ENCODE results near the gene POM121. TPM values are rescaled to one million over a fixed set of nuclear protein-coding genes. Genes with fewer than 3 reads are reported as not detected.
"Not testable (repeated sequence)": the region's sequence is repeated elsewhere in the genome, so short reads cannot be mapped to it uniquely, and the experiment has no call there.

POM121 gene
- polyA plus RNA-seq, 1 of the 3 experiments (the other 2 are of a cell fraction) = 14.0 TPM

- H3K9ac ChIP-seq; H3K4me1 ChIP-seq (ENCODE audit: control insufficient read depth in 1 of 2, insufficient read depth in 2 of 2, low read depth in 1 of 2, low read length in 1 of 2); H3K9me3 ChIP-seq; H4K20me1 ChIP-seq (ENCODE audit: insufficient read depth); POLR2A ChIA-PET; H2AFZ ChIP-seq (ENCODE audit: low read depth); H3K4me2 ChIP-seq; H3K9me2 ChIP-seq; H3K27ac ChIP-seq (ENCODE audit: low read depth in 2 of 2, low read length in 1 of 2); H3K27me3 ChIP-seq (ENCODE audit: insufficient read depth); H3K4me3 ChIP-seq (ENCODE audit: low read depth in 2 of 2, low read length in 1 of 2): not testable (repeated sequence)
- Histone ChIP-seq H3K79me2 (ENCODE audit: insufficient read depth) (peaks cover 59% of the 10 kb centered on the region), H3F3A (replicated peaks; ENCODE audit: insufficient read depth) (peaks cover 11% of the 10 kb centered on the region), H3K36me3 (replicated peaks in 1 of 2; ENCODE audit: control insufficient read depth in 1 of 2, insufficient read depth in 2 of 2, low read length in 1 of 2) (peaks cover 6 to 16% of the 10 kb centered on the region in 2 experiments)
- peak; percentile 59 for DNase-seq
- WGBS (ENCODE audit: low lambda C conversion rate) = 66% methylated on average over 9 of the region's 9 CpGs
- CTCF ChIA-PET = interaction anchor here (0.6 to 1.8 kb wide), 11 partner anchors 12 to 156 kb away, joined by 3 to 13 read pairs (median 7); no protein-coding TSS in a partner anchor
- peak; percentile 69 for TF ChIP-seq RAD21 (IDR thresholded peaks at IDR 0.05; ENCODE audit: low read length)
- TF ChIP-seq, protein P1, sequence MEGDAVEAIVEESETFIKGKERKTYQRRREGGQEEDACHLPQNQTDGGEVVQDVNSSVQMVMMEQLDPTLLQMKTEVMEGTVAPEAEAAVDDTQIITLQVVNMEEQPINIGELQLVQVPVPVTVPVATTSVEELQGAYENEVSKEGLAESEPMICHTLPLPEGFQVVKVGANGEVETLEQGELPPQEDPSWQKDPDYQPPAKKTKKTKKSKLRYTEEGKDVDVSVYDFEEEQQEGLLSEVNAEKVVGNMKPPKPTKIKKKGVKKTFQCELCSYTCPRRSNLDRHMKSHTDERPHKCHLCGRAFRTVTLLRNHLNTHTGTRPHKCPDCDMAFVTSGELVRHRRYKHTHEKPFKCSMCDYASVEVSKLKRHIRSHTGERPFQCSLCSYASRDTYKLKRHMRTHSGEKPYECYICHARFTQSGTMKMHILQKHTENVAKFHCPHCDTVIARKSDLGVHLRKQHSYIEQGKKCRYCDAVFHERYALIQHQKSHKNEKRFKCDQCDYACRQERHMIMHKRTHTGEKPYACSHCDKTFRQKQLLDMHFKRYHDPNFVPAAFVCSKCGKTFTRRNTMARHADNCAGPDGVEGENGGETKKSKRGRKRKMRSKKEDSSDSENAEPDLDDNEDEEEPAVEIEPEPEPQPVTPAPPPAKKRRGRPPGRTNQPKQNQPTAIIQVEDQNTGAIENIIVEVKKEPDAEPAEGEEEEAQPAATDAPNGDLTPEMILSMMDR (IDR thresholded peaks at IDR 0.05) = peak; percentile 99
- TF ChIP-seq SMC3 (IDR thresholded peaks at IDR 0.05; ENCODE audit: low read depth, low read length) = peak; percentile 58
These were observed 10.0 kb upstream of the POM121 start for GRCh38 chr7:72914756-72915525.

DNA sequence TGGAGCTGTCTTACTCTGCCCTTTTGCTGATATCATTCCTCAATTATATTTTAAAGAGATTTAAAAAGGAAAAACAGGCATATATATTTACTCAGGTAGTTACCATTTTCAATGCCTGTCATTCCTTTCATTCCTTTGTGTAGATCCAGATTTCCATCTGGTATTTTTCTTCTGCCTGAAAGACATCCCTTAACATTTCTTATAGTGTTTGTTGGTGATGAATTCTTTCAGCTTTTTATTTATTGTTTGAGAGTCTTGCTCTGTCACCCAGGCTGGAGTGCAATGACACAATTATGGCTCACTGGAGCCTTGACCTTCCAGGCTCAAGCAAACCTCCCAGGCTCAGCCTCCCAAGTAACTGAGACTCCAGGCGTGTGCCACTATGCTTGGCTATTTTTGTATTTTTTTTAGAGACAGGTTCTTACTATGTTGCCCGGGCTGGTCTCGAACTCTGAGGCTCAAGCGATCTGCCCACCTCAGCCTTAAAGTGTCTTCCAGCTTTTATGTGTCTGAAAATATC, 5.6 kb upstream of the POM121 start:
- TF ChIP-seq RFX5 (IDR thresholded peaks at IDR 0.05; ENCODE audit: low read length) = no peak
- TF ChIP-seq ELF1 (IDR thresholded peaks at IDR 0.05) = no peak
- no peak for TF ChIP-seq FOXM1 (IDR thresholded peaks at IDR 0.05; ENCODE audit: low read depth)
- TF ChIP-seq GATA2 (CRISPR knock-in tag; IDR thresholded peaks at IDR 0.05) = no peak
- TF ChIP-seq RAD21 (IDR thresholded peaks at IDR 0.05; ENCODE audit: low read length) = no peak
- peak; percentile 41; the same call in 1 of the 2 replicates for TF ChIP-seq TCF12 (IDR thresholded peaks at IDR 0.05)
- TF ChIP-seq, protein P2, sequence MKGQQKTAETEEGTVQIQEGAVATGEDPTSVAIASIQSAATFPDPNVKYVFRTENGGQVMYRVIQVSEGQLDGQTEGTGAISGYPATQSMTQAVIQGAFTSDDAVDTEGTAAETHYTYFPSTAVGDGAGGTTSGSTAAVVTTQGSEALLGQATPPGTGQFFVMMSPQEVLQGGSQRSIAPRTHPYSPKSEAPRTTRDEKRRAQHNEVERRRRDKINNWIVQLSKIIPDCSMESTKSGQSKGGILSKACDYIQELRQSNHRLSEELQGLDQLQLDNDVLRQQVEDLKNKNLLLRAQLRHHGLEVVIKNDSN (IDR thresholded peaks at IDR 0.05; ENCODE audit: borderline replicate concordance, low read depth) = no peak
- Histone ChIP-seq H3K27me3 (ENCODE audit: insufficient read depth) (no peaks in the 10 kb centered on the region), H3K79me2 (ENCODE audit: insufficient read depth) (peaks cover 84% of the 10 kb centered on the region), H3K36me3 (replicated peaks in 1 of 2; ENCODE audit: control insufficient read depth in 1 of 2, insufficient read depth in 2 of 2, low read length in 1 of 2) (peaks cover 4 to 9% of the 10 kb centered on the region in 2 experiments), H3K4me1 (ENCODE audit: control insufficient read depth in 1 of 2, insufficient read depth in 2 of 2, low read depth in 1 of 2, low read length in 1 of 2) (peaks cover 4 to 5% of the 10 kb centered on the region in 2 experiments; a peak in 2 of 4 replicates), H2AFZ (ENCODE audit: low read depth) (no peak overlapping the region), H3K27ac (ENCODE audit: low read depth in 2 of 2, low read length in 1 of 2) (peak overlapping the region in 1 of 2 experiments; percentile 10; a peak in 2 of 4 replicates), H3K9me2 (no peaks in the 10 kb centered on the region), H3K4me2 (no peak overlapping the region), H3F3A (replicated peaks; ENCODE audit: insufficient read depth) (peaks cover 16% of the 10 kb centered on the region), H3K9ac (no peak overlapping the region), H3K9me3 (no peaks in the 10 kb centered on the region), H3K4me3 (ENCODE audit: low read depth in 2 of 2, low read length in 1 of 2) (no peak overlapping the region), H4K20me1 (ENCODE audit: insufficient read depth) (no peaks in the 10 kb centered on the region; the same call in 1 of the 2 replicates)
- CTCF ChIA-PET = interaction anchor here (1.0 kb wide), 1 partner anchor 90 kb away, joined by 4 read pairs; no protein-coding TSS in a partner anchor
- no peak for DNase-seq
- POLR2A ChIA-PET = no interaction called here
- WGBS (ENCODE audit: low lambda C conversion rate) = 91% methylated on average over 4 of the region's 4 CpGs
